Measurements from ENCODE around the gene MAFG. TPM values are rescaled to one million over a fixed set of nuclear protein-coding genes. Genes with fewer than 3 reads are reported as not detected.

The MAFG gene
- total and polyA plus RNA-seq, 2 of the 13 experiments (the other 11 are each of a cell fraction or from before 2014, with no cell fraction given) = 14.5 to 20.0 TPM

- TF ChIP-seq ZBTB2 (CRISPR knock-in tag; IDR thresholded peaks at IDR 0.05; ENCODE audit: low read depth) = no peak
- 0 out of 2 replicates have a peak, but pooled peaks have one; percentile 34 for TF ChIP-seq SSRP1 (CRISPR knock-in tag; IDR thresholded peaks at IDR 0.05)
- TF ChIP-seq ZNF792 (CRISPR knock-in tag; IDR thresholded peaks at IDR 0.05) = no peak
- TF ChIP-seq ZNF281 (CRISPR knock-in tag; IDR thresholded peaks at IDR 0.05; ENCODE audit: borderline replicate concordance) = no peak
- TF ChIP-seq ZNF678 (CRISPR knock-in tag; IDR thresholded peaks at IDR 0.05) = no peak
- no peak for TF ChIP-seq ZNF784 (CRISPR knock-in tag; IDR thresholded peaks at IDR 0.05; ENCODE audit: borderline replicate concordance)
- TF ChIP-seq HES4 (CRISPR knock-in tag; IDR thresholded peaks at IDR 0.05; ENCODE audit: borderline replicate concordance) = no peak
- TF ChIP-seq IKZF1 (IDR thresholded peaks at IDR 0.05) = no peak
- 0 out of 2 replicates have a peak, but pooled peaks have one; percentile 49 for TF ChIP-seq WIZ (CRISPR knock-in tag; IDR thresholded peaks at IDR 0.05)
- TF ChIP-seq ZNF766 (CRISPR knock-in tag; IDR thresholded peaks at IDR 0.05; ENCODE audit: borderline replicate concordance) = no peak
- TF ChIP-seq HNRNPH1 (optimal IDR thresholded peaks at IDR 0.05; ENCODE audit: low read depth, low read length) = no peak
- no peak for TF ChIP-seq NCOA5 (CRISPR knock-in tag; IDR thresholded peaks at IDR 0.05)
- TF ChIP-seq ZBTB25 (CRISPR knock-in tag; IDR thresholded peaks at IDR 0.05) = no peak
- no peak for TF ChIP-seq E2F1 (CRISPR knock-in tag; IDR thresholded peaks at IDR 0.05)
- TF ChIP-seq SPEN (CRISPR knock-in tag; IDR thresholded peaks at IDR 0.05; ENCODE audit: low read depth) = no peak
- TF ChIP-seq ZC3H13 (CRISPR knock-in tag; IDR thresholded peaks at IDR 0.05) = 0 out of 2 replicates have a peak, but pooled peaks have one; percentile 34
- TF ChIP-seq HOXA3 (CRISPR knock-in tag; IDR thresholded peaks at IDR 0.05) = no peak
- TF ChIP-seq HINFP (CRISPR knock-in tag; IDR thresholded peaks at IDR 0.05; ENCODE audit: low read depth) = no peak
- TF ChIP-seq MEIS2 (CRISPR knock-in tag; IDR thresholded peaks at IDR 0.05) = no peak
- no peak for TF ChIP-seq CCAR2 (optimal IDR thresholded peaks at IDR 0.05; ENCODE audit: low read depth, low read length)
Observed at GRCh38 chr17:81934850-81935708, 7.5 kb upstream of the MAFG start (continued).

Data from HepG2 (cell line).